GM19463 (cell line): ENCODE results near the gene OTP.

Source experiments
- ATAC-seq: cut with Tn5 transposase; IDR thresholded peaks from one replicate; pipeline ENCODE4 v1.9.1; 2021; ENCODE audit warnings: mild to moderate bottlenecking, moderate library complexity; ENCODE audit not compliant: unreplicated experiment

OTP gene

DNA sequence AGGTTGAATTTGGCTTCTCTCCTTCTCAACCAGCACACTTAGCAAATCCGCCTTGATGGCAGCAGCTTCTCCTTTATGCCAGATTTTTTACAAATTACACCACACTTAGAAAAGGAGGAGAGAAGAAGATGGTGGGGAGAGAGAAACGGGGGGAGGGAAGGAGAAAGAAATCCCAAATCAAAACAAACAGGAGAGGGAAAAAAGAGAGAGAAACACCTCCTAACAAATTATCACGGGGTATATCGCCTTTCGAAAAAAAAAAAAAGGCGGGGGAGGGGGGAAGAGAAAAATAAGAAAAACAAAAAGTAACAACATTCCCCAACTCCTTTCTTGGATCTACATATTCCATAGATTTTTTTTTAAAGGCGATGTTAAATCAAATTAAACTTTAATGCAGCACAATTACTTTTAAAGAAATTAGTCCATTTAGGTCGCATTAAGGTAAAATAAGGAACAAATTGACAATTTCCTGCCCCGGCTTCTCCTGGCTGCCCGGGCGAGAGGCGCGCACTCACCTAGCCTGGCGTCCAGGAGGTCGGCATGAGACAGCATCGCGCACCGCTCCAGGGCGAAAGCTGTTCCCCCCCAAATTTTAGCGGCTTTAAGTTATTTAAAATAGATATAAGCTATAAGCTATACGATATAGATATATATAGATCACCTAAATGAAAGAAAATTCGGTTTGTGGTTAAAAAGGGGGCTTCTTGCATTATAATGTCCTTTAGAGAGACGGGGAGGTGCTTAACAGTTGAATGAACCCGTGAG is at the start of gene OTP:
Gene OTP, minus strand, starts transcription at position 716 of the 765 bp plus-strand sequence. Its CDS starts 164 bp downstream, at position 552.
- no peak for ATAC-seq

DNA sequence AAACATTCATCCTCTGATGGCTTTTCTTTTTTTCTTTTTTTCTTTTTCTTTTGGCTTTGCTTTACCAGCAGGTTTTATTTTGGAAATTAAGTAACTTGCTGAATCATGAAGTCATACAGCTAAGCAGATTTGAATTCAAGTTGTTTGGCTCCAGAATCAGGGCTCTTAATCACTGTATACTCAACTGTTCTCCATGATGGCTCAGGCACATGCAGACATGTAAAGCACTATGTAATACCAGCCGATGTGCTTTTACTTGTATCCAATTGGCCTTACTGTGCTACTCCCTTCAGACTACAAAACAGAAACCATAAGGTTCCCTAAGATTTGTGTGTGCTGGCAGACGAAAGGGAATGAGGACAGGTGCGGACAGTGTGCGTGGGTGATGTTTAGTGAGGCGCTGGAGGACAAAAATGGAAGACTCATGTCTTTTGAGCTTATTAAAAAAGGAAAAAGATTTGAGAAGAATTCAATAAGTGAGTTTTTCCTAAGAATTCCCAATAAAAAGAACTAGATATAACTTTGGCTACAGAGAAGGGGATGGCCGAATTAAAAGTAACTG is 44.7 kb upstream of the OTP start:
- ATAC-seq = no peak

DNA sequence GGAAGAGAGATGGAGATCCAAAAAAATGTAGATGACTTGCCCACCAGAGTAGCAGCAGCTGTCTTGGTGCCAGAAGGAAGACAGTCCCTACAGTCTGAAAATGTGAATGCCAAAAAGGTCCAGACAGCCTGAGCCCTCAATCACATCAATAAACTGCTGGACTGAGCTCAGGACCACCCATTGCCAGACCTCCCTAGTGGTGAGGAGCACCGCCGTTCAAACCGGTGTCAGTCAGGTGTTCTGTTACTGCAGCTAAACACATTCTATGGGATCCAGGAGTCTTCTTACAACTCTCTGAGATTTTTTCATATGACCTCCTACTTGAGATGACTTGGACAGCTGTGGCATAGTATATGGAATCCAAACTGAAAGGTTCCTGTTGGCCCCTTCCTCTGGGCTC is 32.0 kb upstream of the OTP start:
- no peak for ATAC-seq

DNA sequence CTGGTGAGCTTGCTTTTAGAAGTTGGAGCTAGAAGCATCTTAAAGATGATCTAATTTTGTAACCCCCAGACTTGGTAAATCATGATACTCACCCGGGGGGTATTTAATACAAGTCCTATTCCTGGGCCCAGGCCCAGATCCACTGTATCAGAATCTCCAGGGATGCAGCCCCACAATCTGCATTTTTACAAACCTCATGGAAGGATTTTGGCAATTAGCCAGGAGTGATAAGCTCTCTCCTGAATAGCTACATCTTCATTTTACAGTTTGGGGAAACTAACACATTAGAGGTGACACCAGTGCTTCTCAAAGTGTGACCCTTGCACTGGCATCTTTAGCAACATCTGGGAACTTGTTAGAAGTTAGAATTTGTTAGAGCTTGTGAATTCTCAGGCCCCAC is 31.2 kb upstream of the OTP start:
- ATAC-seq = no peak

DNA sequence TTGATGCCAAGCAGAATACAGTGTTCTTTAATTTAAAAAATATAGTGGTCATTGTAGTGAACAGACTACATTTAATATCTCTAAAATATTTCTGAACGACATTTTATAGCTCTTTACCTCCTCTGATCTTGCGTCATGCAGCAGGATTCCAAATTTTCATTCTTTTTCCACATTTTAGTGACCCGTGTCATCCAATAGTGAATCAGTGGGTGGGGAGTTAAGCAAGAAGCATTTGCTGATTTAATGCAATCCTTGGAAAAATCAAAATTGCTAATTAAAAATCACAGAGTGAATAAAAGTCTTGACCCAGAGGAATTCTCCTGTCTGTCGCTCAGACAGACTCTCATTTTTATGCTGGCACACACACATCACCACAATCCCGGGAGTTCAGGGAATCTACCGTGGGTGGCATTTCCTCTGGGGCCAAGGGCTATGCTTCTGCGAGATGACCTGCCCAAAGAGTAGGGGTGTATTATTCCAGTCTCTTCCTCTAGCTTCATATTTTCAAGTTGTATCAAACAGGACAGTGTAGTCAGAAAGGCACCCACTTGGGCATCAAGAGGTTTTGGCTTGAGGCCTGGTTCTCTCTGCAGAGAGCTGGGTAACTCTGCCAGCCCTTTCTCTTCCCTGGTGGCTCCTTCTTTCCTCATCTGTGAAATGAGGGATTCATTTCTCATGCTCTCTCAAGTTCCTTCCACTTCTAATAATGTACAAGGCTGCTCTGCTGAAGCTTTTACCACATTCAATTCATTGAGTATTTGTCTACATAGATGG is 24.8 kb upstream of the OTP start:
- ATAC-seq = no peak

DNA sequence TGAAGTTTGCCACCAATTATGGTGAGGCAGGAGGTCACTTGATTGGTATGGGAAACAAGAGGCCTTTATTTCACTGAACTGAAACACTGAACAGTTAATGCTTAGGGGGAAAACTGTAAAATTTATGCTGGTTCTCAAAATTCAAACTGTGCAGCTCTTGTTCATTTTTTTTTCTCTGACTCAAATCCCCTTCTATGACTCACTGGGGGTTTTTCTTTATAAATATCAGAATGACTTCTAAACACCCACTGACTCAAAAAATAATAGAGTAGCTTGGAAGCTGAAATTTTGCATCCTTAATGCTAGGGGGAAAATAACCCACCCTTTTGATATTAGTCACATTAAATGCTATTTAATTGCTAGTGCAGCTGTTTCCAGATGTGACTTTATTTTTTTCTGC is 24.1 kb upstream of the OTP start:
- ATAC-seq = peak; percentile 71

DNA sequence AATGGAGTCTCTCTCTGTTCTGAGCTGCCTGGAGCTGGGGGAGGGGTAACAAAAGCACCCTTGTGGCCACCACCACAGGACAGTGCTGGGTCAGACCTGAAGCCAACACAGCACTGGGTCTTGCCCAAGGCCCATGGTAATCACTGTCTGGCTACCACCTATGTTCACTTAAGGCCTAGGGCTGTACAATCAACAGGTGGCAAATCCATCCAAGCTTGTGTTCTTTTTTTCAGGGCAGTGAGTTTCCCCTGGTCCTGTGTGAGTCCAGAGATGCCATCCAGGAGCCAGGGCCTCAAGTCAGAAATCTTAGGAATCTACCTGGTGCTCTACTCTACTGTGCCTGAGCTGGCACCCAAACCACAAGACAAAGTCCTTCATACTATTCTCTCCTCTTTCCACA is 20.1 kb upstream of the OTP start:
- ATAC-seq = no peak

DNA sequence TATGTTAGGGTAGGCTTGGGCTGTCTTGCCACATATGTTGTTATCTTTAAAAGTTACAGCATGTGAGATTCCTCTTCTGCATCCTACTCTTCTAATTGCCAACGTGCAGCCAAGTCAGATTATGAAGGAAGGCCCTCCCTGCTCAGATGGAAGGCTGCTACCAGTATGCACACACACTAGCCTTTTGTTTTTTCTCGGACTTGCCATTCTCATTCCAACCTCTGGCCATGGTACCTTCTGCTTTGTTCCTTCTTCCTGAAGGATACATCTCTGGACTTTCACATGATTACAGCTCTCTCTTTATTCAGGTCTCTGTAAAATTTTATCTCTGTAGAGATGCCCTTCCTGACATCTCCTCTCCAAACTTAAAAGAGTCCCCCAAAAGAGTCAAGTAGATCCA is 12.8 kb upstream of the OTP start:
- no peak for ATAC-seq

DNA sequence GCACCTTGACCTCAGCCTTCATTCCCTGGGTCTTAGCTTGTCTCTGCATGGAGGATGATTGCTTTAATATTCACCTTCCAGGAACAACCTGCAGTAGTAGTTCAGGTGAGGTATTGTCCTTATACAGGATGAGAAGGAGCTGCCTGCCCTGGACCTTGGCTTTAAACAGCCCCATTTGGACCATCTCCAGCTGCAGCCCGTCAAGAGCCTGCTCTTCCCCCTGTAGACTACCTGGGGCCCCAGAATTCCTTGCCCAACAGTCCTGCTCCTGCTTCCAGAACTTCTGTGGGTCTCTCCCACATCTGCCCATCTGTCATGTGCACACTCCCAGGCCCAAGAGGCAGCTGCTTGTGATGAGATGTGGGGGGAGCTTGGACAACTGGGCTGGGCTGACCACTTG is 12.2 kb upstream of the OTP start:
- no peak for ATAC-seq

DNA sequence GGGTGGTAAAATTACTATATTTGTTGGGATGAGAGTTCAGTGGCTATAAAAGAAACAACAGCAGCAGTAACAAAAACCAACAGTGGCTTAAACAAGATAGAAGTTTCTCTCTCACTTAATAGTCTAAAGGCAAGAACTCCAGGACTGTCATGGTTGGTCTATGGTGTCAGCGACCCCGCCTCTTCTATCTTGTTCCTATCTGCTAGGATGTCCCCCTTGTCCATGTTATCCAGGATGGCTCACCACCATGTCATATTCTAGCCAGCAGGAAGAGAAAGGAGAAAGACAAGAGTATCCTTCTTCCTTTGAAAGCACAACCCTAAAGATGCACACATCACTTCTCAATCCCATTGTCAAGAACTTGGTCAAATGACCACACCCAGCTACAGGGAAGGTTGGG is 11.3 kb upstream of the OTP start:
- ATAC-seq = no peak

DNA sequence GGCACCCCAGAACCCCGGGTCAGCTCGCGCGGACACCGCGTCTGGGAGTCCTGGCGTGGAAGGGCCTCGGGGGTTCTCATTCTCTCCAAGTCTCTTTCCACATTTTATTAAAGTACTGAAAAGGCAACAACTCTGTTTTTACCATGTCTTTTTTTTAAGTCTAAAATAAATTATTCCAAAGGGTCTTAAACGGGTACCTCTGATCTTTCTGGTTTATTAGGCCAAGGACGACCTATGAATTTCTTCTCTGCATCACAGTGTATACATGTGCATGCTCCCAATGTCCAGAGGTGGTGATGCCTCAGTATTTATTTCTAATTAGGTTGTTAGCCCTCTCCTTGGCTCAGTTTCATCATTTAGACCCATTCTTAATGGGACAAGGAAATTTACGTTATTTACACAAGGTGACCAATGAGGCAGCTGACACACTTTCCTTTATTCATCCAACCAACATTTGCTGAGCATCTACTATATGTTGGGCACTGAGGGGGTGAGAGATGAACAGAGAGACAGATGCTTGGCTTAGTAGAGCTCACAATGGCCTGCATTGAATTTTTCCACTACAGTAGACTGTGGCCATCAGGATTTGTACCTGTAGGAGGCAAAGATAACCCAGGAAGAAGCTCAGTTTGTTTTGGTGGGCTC is 7.6 kb upstream of the OTP start:
- no peak for ATAC-seq

DNA sequence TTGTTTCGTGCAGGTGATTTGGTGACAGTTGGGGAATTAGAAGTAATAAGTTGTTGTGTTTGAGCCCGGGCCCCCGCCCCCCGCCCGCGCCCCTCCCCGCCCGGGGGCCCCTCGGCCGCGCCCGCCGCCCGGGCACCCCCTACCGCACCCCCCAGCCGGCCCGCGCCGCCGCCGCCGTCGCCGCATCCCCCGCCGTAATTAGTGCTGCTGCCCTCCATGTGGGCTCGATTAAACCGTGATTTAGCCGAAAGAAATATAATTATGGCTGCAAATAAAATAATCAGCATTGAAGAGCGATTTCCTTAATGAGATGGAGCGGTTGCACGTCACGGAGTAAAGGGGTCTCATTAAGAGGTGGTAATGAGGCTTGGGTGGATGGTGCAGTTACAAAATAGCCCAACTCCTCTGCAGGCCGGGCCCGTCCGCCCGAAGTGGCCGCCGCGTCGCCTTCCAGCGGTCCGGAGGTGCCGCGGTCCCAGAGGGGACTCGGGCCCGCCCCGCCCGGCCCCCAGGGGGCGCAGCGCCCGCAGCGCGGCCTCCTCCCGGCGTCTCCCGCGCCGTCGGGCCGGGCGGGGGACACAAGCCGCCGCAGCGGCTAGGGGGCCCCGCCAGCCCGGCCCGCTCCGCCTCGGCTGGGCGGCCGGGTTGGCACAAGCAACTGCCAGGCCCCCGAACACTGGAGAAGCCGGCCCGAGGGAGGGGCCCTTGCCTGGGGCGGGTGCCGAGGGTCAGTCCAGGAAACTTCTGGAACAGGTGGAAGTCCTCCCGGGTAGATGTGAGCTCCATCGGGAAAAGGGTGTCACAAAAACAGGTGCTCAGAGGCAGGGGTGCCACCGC is 6.9 kb upstream of the OTP start:
- ATAC-seq = peak; percentile 80

DNA sequence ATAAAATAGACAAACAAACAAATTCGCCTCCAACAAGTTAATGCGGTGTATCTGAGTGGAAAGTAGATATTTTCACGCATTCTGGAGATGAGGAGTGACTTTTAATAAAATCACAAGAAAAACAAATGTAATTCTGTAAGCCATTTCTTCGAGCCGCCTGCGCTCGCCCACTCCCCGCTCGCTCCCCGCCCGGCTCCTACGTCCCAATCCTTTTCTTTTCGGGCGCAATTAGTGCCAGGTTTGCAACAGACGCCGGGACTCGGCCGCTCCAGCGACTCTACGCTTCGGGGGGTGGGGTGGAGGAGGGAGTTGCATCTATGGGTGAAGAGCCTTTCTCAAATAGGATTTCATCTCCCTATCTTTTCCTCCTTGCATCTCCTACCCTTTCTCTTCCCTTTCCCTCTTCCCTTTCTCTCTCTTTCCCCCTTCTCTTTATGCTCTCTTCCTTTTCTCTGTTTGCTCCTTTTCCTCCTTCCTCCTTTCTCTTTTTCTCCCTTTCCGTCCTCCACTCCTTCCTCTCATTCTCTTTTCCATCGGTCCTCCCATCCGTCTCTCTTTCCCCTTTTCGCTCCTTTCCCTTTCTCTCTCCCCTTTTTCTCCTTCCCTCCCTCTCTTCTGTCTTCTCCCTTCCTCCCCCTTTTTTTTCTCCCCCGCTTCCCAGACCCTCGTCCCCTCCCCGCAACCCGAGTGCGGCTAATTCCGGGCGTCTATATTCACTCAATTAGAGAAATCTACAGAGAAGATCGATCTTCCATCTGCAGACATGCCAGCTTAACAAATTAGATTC is 6.1 kb upstream of the OTP start:
- no peak for ATAC-seq

DNA sequence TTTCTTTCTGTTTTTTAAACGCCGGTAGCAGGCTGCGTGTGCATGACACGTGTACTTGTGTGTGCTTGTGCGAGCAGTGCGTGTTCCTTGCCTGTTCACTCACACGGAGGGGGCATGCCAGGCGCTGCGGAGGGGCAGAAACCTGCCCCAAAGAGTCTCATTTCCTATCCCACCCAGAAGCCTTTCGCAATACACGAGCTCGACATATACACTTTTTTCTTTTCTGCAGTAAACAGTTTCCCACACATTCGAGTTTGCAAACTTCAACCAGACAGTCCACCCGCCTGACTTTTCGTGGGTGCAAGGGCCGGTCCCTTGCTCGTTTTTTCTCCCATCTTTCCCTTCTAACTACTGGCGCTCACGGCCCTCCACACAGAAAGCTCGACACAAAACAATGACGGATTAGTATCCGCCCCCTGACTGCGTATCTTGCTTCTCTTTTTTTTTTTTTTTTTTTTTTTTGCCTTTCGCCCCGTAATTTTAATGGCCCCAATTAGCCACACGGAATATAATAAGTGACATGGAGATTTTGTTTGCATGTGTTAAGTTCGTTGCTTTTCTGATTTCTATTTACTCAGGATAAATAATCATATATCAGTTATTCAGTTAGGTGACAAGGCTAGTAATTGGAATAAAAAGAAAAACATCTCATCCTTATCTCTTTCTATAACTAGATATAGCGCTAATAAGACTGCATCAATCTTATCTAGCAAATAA is 5.3 kb upstream of the OTP start:
- ATAC-seq = no peak

DNA sequence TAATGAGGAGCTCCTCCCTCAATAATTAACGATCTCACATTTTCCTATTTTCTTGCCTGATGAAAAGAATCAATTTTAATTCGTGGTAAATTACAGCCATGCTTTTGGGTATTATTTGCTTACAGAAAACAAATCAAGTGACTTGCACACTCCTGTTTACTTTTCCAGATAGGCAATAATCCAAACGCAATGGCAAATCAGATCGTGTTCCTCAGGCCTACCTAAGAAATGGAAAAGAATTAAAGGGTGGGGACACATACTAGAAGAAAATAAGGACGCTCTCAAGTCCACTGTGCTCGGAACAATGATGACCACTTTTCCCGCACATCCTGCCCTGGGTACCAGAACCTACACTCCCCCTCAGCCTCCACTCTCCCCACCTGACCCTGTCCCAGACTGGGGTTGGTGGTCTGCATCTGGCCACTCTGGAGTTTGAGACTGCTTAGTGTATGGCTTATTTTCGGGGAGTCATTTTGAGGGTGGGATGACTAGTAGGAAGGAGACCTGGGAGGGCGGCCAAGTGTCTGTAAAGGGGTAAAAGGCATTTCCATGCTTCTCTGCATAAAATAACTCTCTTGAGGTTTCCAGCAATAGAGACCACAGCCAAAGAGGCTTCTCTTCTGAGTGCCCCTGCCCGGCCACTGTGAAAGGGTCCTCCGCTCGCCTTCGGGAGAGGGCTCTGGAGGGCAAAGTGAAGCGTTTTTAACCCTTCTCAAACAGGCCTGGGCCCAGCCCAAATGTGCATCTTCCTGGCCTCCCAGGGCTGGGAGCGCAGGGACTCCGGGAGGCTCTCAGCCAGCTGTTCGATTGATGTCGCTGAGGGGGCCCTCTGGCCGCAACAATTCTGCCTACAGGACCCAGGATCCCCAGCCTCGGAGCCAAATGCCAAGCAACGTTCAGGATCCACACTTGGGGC is 4.5 kb upstream of the OTP start:
- no peak for ATAC-seq

DNA sequence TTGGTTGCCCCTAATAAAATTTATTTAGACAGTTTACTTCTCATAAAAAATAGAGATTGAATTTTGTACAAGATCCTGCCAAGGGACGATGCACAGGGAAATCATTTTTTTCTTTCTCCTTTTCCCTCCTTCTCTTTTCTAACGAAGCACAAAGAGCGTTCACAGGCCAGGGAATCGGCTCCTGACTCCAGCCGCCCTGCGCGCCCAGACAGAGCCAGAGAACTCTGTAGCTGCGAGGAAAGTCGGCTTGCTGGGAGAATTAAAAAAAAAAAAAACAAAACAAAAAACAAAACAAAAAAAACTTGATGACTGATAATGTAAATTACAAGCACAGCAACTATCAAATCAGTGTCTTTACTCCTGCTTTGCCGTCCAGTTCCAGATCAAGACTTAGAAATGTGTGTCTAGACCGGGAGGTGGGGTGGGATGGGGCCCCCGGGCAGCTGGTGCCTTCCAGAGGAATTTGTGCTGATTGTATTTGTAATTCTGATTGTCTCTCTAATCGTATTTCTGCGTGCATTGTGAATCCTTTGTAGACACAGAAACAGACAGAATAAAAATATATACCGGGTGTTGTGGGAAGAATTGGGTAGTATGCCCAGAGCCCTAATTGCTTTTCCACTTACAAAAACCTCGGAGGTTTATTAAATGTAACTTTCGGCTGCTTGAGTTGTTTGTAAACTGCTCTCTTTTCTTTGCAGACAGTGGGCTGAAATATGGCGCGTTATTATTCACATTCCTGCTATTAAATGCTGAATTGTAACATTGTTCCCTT is 3.6 kb upstream of the OTP start:
- ATAC-seq = no peak

DNA sequence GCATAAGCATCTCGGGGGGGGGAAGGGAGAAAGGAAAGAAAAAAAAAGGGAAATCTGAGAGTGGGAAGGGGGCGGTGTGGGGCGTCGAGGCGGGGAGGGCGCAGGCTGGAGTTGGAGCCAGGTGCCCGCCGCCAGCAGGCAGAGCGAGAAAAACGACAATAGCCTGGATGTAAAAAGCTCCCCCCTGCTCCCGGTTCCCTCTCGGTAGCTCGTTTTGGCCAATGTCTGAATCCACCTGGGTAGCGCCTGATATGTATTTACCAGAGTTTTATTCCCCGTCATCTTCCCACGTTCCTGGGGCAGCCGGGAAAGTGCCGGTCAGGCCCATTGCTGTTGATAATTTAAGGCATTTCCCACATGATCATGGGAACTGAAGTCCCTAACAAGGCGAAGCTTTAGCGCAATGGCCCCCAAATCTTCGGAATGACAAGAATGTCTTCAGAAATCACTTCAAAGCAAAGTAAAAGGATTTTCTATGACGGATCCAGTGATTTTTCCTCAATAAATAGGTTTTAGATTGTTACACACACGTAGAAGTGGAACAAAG is 3.0 kb upstream of the OTP start:
- no peak for ATAC-seq
